ENCODE data around the gene USP10. TPM values are rescaled to one million over a fixed set of nuclear protein-coding genes. Genes with fewer than 3 reads are reported as not detected.

The USP10 gene
- total RNA-seq, 2 experiments from 2014 or later = 99.3 to 106 TPM

GRCh38 chr16:84739349-84740124 lies 39.7 kb downstream of the USP10 start:
- intact Hi-C loops (cut with DNase I, micrococcal nuclease) = no loop called here
- peaks cover 40% of the 10 kb centered on the region for H3K4me1 ChIP-seq (ENCODE audit: insufficient read depth, low read length)
- no peak overlapping the region for H3K27ac ChIP-seq (ENCODE audit: low read depth in 1 of 2, low read length in 2 of 2)
- ChIA-PET POLR2A (interaction anchor here (0.8 to 0.9 kb wide), 2 partner anchors 39 to 117 kb away, joined by 3 to 4 read pairs; no protein-coding TSS in a partner anchor), CTCF (interaction anchor here (1.2 to 4.2 kb wide), 9 partner anchors 9 to 117 kb away, joined by 4 to 37 read pairs (median 9); no protein-coding TSS in a partner anchor)
- H3K36me3 Mint-ChIP-seq (ENCODE audit: low read depth) = peaks cover 52% of the 10 kb centered on the region
- ATAC-seq (ENCODE audit: poor library complexity) (no peak), DNase-seq (peak in 2 of 14 experiments; percentile 35 to 60)
- no peak overlapping the region for H3K4me3 ChIP-seq (ENCODE audit: low read length)
- H3K9me3 ChIP-seq (ENCODE audit: control insufficient read depth in 1 of 2, insufficient read depth in 1 of 2, low read length in 2 of 2) = no peaks in the 10 kb centered on the region
- H3K27me3 Mint-ChIP-seq = no peaks in the 10 kb centered on the region
- no peak for TF ChIP-seq CTCF (IDR thresholded peaks at IDR 0.05)
- no peak overlapping the region for H3K27ac Mint-ChIP-seq
- peaks cover 30% of the 10 kb centered on the region for H3K36me3 ChIP-seq (ENCODE audit: insufficient read depth, low read length)
- H3K27me3 ChIP-seq (ENCODE audit: control insufficient read depth in 1 of 2, insufficient read depth in 2 of 2, low read length in 2 of 2) = no peaks in the 10 kb centered on the region
- no peaks in the 10 kb centered on the region for H3K9me3 Mint-ChIP-seq
- H3K4me1 Mint-ChIP-seq (ENCODE audit: low read depth) = peaks cover 37% of the 10 kb centered on the region
- H3K4me3 Mint-ChIP-seq = no peak overlapping the region

GRCh38 chr16:84740596-84741116 lies 40.9 kb downstream of the USP10 start:
- ChIA-PET CTCF (interaction anchor here (0.8 to 4.2 kb wide), 4 partner anchors 10 to 67 kb away, joined by 3 to 37 read pairs (median 16); no protein-coding TSS in a partner anchor), POLR2A (no interaction called here)
- no peaks in the 10 kb centered on the region for H3K9me3 Mint-ChIP-seq
- H3K27ac Mint-ChIP-seq = no peak overlapping the region
- H3K36me3 Mint-ChIP-seq (ENCODE audit: low read depth) = peaks cover 59% of the 10 kb centered on the region
- no peak for TF ChIP-seq CTCF (IDR thresholded peaks at IDR 0.05)
- Histone ChIP-seq H3K27me3 (ENCODE audit: control insufficient read depth in 1 of 2, insufficient read depth in 2 of 2, low read length in 2 of 2) (no peaks in the 10 kb centered on the region), H3K4me3 (ENCODE audit: low read length) (no peak overlapping the region), H3K36me3 (ENCODE audit: insufficient read depth, low read length) (peaks cover 41% of the 10 kb centered on the region), H3K27ac (ENCODE audit: low read depth in 1 of 2, low read length in 2 of 2) (no peak overlapping the region), H3K4me1 (ENCODE audit: insufficient read depth, low read length) (peaks cover 33% of the 10 kb centered on the region), H3K9me3 (ENCODE audit: control insufficient read depth in 1 of 2, insufficient read depth in 1 of 2, low read length in 2 of 2) (no peaks in the 10 kb centered on the region)
- DNase-seq (no peak), ATAC-seq (ENCODE audit: poor library complexity) (no peak)
- H3K4me1 Mint-ChIP-seq (ENCODE audit: low read depth) = peaks cover 31% of the 10 kb centered on the region
- no peaks in the 10 kb centered on the region for H3K27me3 Mint-ChIP-seq
- intact Hi-C loops (cut with DNase I, micrococcal nuclease) = no loop called here
- H3K4me3 Mint-ChIP-seq = no peak overlapping the region

- peaks cover 26% of the 10 kb centered on the region for H3K4me1 ChIP-seq (ENCODE audit: insufficient read depth, low read length)
- H3K4me1 Mint-ChIP-seq (ENCODE audit: low read depth) = peaks cover 24% of the 10 kb centered on the region
- H3K27ac Mint-ChIP-seq = no peak overlapping the region
These were observed 41.6 kb downstream of the USP10 start for GRCh38 chr16:84741340-84741830.

More at GRCh38 chr16:84741340-84741830, 41.6 kb downstream of the USP10 start:
- H3K4me3 ChIP-seq (ENCODE audit: low read length) = no peak overlapping the region
- H3K9me3 ChIP-seq (ENCODE audit: control insufficient read depth in 1 of 2, insufficient read depth in 1 of 2, low read length in 2 of 2) = no peaks in the 10 kb centered on the region
- ChIA-PET POLR2A (no interaction called here), CTCF (interaction anchor here (0.8 to 4.2 kb wide), 3 partner anchors 13 to 68 kb away, joined by 3 to 37 read pairs (median 26); no protein-coding TSS in a partner anchor)
- no peak for ATAC-seq (ENCODE audit: poor library complexity)
- intact Hi-C loops (cut with DNase I, micrococcal nuclease) = no loop called here
- H3K27ac ChIP-seq (ENCODE audit: low read depth in 1 of 2, low read length in 2 of 2) = no peak overlapping the region
- no peaks in the 10 kb centered on the region for H3K27me3 ChIP-seq (ENCODE audit: control insufficient read depth in 1 of 2, insufficient read depth in 2 of 2, low read length in 2 of 2)
- peaks cover 48% of the 10 kb centered on the region for H3K36me3 ChIP-seq (ENCODE audit: insufficient read depth, low read length)
- DNase-seq = peak in 1 of 14 experiments; percentile 54
- TF ChIP-seq CTCF (IDR thresholded peaks at IDR 0.05) = no peak
- H3K36me3 Mint-ChIP-seq (ENCODE audit: low read depth) = peaks cover 66% of the 10 kb centered on the region
- H3K27me3 Mint-ChIP-seq = no peaks in the 10 kb centered on the region
- H3K4me3 Mint-ChIP-seq = no peak overlapping the region
- H3K9me3 Mint-ChIP-seq = no peaks in the 10 kb centered on the region
